Measurements from ENCODE around the gene GPRASP3. TPM values are rescaled to one million over a fixed set of nuclear protein-coding genes. Genes with fewer than 3 reads are reported as not detected.
"Not testable (repeated sequence)": the region's sequence is repeated elsewhere in the genome, so short reads cannot be mapped to it uniquely, and the experiment has no call there.

The GPRASP3 gene
- total RNA-seq, 1 experiment from 2014 or later: 3.1 TPM

GRCh38 chrX:102672856-102673255 is 47.7 kb upstream of the GPRASP3 start:
- CTCF ChIA-PET: no interaction called here
- intact Hi-C loops (cut with micrococcal nuclease): no loop called here
- no peak for TF ChIP-seq SRF (IDR thresholded peaks at IDR 0.05; ENCODE audit: low read depth)
- TF ChIP-seq YY1 (IDR thresholded peaks at IDR 0.05; ENCODE audit: extremely low read depth, insufficient replicate concordance, low read depth, low read length): no peak
- TF ChIP-seq, protein P1, sequence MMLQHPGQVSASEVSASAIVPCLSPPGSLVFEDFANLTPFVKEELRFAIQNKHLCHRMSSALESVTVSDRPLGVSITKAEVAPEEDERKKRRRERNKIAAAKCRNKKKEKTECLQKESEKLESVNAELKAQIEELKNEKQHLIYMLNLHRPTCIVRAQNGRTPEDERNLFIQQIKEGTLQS (IDR thresholded peaks at IDR 0.05): no peak
- no peak for TF ChIP-seq FOSL1 (IDR thresholded peaks at IDR 0.05; ENCODE audit: low read depth)
- TF ChIP-seq ELF1 (IDR thresholded peaks at IDR 0.05; ENCODE audit: borderline replicate concordance, low read depth): no peak
- no peak for TF ChIP-seq CEBPB (IDR thresholded peaks at IDR 0.05; ENCODE audit: low read depth)
- TF ChIP-seq RAD21 (IDR thresholded peaks at IDR 0.05; ENCODE audit: low read depth): no peak
- no peak for TF ChIP-seq MAX (IDR thresholded peaks at IDR 0.05)
- TF ChIP-seq, protein P2, sequence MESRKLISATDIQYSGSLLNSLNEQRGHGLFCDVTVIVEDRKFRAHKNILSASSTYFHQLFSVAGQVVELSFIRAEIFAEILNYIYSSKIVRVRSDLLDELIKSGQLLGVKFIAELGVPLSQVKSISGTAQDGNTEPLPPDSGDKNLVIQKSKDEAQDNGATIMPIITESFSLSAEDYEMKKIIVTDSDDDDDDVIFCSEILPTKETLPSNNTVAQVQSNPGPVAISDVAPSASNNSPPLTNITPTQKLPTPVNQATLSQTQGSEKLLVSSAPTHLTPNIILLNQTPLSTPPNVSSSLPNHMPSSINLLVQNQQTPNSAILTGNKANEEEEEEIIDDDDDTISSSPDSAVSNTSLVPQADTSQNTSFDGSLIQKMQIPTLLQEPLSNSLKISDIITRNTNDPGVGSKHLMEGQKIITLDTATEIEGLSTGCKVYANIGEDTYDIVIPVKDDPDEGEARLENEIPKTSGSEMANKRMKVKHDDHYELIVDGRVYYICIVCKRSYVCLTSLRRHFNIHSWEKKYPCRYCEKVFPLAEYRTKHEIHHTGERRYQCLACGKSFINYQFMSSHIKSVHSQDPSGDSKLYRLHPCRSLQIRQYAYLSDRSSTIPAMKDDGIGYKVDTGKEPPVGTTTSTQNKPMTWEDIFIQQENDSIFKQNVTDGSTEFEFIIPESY (IDR thresholded peaks at IDR 0.05; ENCODE audit: extremely low read depth, insufficient replicate concordance, low read length): no peak
- no peak for TF ChIP-seq POLR2AphosphoS5 (IDR thresholded peaks at IDR 0.05; ENCODE audit: low read depth, low read length)
- no peak for TF ChIP-seq TCF7L2 (IDR thresholded peaks at IDR 0.05; ENCODE audit: borderline replicate concordance, extremely low read depth, insufficient read depth, insufficient read length)
- TF ChIP-seq CBX3 (IDR thresholded peaks at IDR 0.05; ENCODE audit: low read depth): no peak
- no peak for TF ChIP-seq ZFX (IDR thresholded peaks at IDR 0.05)
- TF ChIP-seq EZH2phosphoT487 (IDR thresholded peaks at IDR 0.05; ENCODE audit: borderline replicate concordance): no peak
- TF ChIP-seq SIN3A (IDR thresholded peaks at IDR 0.05; ENCODE audit: low read depth): no peak
- no peak for TF ChIP-seq JUND (IDR thresholded peaks at IDR 0.05)
- no TSS peak for BruUV-seq (replicated peaks)
- H3K36me3 ChIP-seq (ENCODE audit: control insufficient read depth in 1 of 2, insufficient read depth in 2 of 2, low read length in 2 of 2): no peaks in the 10 kb centered on the region
- H3K4me1 ChIP-seq (ENCODE audit: control insufficient read depth in 1 of 2, insufficient read depth in 2 of 2, low read length in 2 of 2): no peaks in the 10 kb centered on the region
- H3K79me2 ChIP-seq (ENCODE audit: insufficient read depth, low read length): no peaks in the 10 kb centered on the region
- H3K4me3 ChIP-seq (replicated peaks in 1 of 2; ENCODE audit: low read depth in 1 of 2, low read length in 2 of 2): no peak overlapping the region
- RAD21 ChIA-PET (ENCODE audit: low non-redundant PET in 1 of 2, low total read pairs in 2 of 2, uncharacterized antibody in 2 of 2, unreplicated experiment in 2 of 2): no interaction called here
- no peaks in the 10 kb centered on the region for H3K9me2 ChIP-seq (ENCODE audit: insufficient read depth)
- DNase-seq (ENCODE audit: low read depth, low spot score): no peak
- H3K27ac ChIP-seq (ENCODE audit: low read depth, low read length): no peak overlapping the region
- POLR2A ChIA-PET: no interaction called here
- no peak overlapping the region for H3K4me2 ChIP-seq (ENCODE audit: low read length)
- no peak overlapping the region for H2AFZ ChIP-seq (ENCODE audit: low read depth, low read length, poor library complexity, severe bottlenecking)
- ATAC-seq: no peak
- H3K9ac ChIP-seq (ENCODE audit: low read length): no peak overlapping the region
- no peaks in the 10 kb centered on the region for H4K20me1 ChIP-seq (ENCODE audit: insufficient read depth)
- H3K27me3 ChIP-seq (ENCODE audit: insufficient read depth, low read length): no peaks in the 10 kb centered on the region
- H3K9me3 ChIP-seq (ENCODE audit: control insufficient read depth in 1 of 2, insufficient read depth in 1 of 2, low read depth in 1 of 2, low read length in 2 of 2): no peaks in the 10 kb centered on the region

- intact Hi-C loops (cut with micrococcal nuclease); RAD21 ChIA-PET (ENCODE audit: low non-redundant PET in 1 of 2, low total read pairs in 2 of 2, uncharacterized antibody in 2 of 2, unreplicated experiment in 2 of 2); H3K27ac ChIP-seq (ENCODE audit: low read depth, low read length); H3K79me2 ChIP-seq (ENCODE audit: insufficient read depth, low read length); H3K4me1 ChIP-seq (ENCODE audit: control insufficient read depth in 1 of 2, insufficient read depth in 2 of 2, low read length in 2 of 2); ATAC-seq; H3K9ac ChIP-seq (ENCODE audit: low read length); CTCF ChIA-PET; H3K36me3 ChIP-seq (ENCODE audit: control insufficient read depth in 1 of 2, insufficient read depth in 2 of 2, low read length in 2 of 2); H3K9me2 ChIP-seq (ENCODE audit: insufficient read depth); BruUV-seq (replicated peaks); H3K9me3 ChIP-seq (ENCODE audit: control insufficient read depth in 1 of 2, insufficient read depth in 1 of 2, low read depth in 1 of 2, low read length in 2 of 2); H3K4me2 ChIP-seq (ENCODE audit: low read length); H3K27me3 ChIP-seq (ENCODE audit: insufficient read depth, low read length); H2AFZ ChIP-seq (ENCODE audit: low read depth, low read length, poor library complexity, severe bottlenecking); H3K4me3 ChIP-seq (replicated peaks in 1 of 2; ENCODE audit: low read depth in 1 of 2, low read length in 2 of 2); POLR2A ChIA-PET; H4K20me1 ChIP-seq (ENCODE audit: insufficient read depth); DNase-seq (ENCODE audit: low read depth, low spot score): not testable (repeated sequence)
These were observed 43.1 kb upstream of the GPRASP3 start for GRCh38 chrX:102677479-102677878.
